NCI-H146 treated with DMSO at 0.1 percent for 48 hours (cell line): ENCODE results near the gene C1orf167.
"Not testable (repeated sequence)": the region's sequence is repeated elsewhere in the genome, so short reads cannot be mapped to it uniquely, and the experiment has no call there.

ENCODE experiments used
- DNase-seq: peaks from one replicate; lab custom pipeline; 2025; ENCODE audit not compliant: unreplicated experiment; lab: John Stamatoyannopoulos, UW

Gene C1orf167

GRCh38 chr1:11799896-11800295, 37.9 kb downstream of the C1orf167 start:
- DNase-seq = no peak

GRCh38 chr1:11800391-11800755, 38.4 kb downstream of the C1orf167 start:
- no peak for DNase-seq

DNA sequence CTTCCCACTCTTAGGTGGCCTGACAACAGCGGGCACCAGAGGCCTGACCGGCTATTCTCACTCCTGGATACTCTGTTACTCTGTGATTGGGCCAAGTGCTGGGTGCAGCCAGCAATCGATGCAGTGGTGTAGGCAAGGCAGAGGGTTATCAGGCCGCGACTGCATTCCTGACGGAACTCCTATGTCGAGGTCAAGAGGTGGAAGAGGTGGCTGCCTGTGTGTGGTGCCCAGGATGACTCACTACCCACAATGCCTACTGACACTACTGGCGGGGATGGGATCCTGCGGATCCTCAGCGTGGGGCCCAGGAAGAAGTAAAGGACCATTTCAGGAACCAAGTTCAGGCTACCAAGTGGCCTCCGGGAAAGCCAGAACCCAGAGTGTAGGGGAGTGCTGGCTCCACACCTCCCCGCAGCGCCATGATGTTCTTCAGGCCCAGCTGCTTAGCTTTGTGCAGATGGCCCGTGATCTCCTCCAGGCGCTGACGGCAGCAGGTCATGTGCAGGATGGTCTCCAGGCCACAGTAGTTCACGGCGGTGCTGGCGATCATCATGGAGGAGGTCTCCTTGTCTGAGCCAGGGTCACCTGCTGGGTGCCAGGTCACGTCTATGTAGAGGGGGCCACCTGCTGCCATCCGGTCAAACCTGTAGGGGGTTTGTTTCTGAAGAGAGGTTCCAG, 38.9 kb downstream of the C1orf167 start:
- DNase-seq = no peak

DNA sequence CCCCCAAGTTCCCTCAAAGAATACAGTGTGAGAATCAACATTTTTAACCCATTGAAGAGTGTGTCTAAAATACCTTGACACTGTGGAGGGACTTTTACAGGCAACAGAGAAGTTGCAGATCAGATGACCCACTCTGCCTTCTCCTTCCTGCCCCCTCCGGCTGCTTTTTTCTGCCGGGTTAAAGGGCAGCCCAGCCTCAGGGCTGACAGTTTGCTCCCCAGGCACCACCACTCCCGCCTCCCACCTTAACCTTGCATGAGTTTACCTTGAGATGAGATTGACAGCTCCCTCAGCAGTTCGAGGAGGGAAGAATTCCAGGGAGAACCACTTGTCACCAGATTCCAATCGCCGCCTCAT, 40.6 kb downstream of the C1orf167 start:
- no peak for DNase-seq

DNA sequence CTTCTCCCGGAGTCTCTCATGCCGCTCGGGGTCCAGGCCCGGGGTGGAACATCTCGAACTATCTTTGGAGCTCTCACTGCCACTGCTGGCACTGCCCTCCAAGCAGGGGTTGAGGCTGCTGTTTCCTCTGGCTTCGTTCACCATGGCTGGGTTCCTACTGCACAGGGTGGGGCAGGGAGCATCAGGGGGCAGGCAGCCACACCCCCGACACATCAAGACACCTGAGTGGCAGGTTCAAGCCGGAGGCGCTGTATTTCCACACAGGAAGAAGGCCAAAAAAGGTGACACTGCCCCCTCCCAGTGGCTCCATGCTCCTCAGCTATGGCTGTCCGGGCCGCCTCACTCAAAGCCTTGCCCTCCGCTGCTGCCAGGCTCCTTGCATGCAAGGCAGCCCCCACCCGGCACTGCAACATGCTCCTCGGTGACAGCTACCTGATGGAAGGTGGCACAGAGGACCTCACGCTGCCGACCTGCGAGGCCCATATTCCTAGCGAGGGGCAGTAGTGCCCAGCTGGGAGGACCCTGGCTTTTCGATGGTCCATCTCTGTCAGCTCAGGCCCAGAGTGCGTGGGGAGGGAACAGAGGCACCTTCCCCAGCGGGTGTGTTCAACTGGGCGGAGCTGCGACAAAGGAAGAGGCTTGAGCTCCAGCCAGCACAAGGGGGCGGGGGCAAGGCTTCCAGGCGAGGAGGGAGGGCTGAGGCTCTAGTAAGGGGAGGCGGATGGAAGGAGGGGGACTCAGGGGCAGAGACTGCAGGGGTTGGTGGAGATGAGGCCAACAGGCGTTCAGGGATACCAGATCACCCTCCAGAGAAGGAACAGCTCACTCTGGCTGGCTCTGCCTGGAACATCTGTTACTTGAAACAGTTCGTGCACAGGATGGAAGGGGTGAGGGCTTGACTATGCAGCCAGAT, 41.2 kb downstream of the C1orf167 start:
- DNase-seq = no peak

DNA sequence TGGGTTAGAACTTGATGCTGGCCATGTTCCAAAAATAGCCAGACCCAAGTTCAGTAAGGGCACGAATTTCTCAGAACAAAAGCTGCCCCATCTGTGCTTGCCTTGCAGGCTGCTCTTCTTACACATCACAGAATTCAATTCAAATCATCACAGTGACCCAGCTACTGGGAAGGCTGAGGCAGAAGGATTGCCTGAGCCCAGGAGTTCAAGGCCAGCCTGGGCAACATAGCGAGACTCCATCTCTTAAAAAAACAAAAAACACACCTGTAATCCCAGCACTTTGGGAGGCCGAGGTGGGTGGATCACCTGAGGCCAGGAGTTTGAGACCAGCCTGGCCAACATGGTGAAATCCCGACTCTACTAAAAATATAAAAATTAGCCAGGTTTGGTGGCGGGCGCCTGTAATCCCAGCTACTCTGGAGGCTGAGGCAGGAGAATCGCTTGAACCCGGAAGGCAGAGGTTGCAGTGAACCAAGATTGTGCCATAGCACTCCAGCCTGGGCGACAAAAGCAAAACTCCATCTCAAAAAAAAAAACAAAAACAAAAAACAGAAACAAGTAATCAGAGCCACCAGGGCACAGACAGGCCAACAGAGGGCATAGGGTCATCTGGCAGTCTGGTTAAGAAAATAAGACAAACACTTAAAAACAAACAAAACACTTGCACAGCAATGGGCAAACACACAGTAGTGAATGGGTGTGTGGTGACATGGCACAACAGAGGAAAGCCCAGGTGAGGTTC, 42.1 kb downstream of the C1orf167 start:
- DNase-seq = not testable (repeated sequence)

- DNase-seq = peak; percentile 8
Measured at GRCh38 chr1:11804666-11805421, 42.9 kb downstream of the C1orf167 start.

- peak; percentile 89 for DNase-seq
Measured at GRCh38 chr1:11805422-11806306, 43.7 kb downstream of the C1orf167 start, which contains the start of the genes CLCN6 and MTHFR. Gene CLCN6 (plus strand): TSS chr1:11806191. CDS start chr1:11806263, 72 bp downstream. Gene MTHFR (minus strand): TSS chr1:11805964. CDS start chr1:11803116, 2,848 bp downstream.

DNA sequence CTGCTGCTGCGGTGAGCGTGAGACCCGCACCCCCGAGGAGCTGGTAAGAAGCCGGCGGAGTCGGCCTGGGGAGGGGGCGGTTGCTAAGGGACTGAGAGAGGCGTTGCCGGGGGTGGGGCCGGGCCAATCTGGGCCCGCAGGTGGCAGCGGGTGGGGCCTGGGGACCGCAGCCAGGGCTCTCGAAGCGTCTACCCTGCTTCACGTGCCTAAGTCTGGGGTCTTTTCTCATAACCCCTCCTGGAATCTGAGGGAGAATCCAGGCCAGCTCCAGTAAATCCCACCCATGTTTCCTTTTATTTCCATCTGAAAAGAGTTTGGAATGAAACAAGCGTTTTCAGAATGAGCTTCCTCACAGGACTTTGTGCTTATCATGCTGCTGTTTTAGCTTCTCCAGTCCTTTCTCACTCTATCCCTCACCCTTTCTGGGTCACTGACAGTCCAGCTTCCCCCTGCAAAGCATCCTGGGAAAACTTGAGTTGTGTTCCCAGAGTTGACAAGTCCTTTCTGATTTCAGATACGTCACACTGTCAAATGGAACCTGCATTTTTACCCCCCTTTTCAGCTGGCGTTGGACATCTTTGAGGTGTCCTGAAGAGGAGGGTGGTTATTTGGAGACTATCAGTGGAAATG, 44.4 kb downstream of the C1orf167 start:
- DNase-seq = no peak

DNA sequence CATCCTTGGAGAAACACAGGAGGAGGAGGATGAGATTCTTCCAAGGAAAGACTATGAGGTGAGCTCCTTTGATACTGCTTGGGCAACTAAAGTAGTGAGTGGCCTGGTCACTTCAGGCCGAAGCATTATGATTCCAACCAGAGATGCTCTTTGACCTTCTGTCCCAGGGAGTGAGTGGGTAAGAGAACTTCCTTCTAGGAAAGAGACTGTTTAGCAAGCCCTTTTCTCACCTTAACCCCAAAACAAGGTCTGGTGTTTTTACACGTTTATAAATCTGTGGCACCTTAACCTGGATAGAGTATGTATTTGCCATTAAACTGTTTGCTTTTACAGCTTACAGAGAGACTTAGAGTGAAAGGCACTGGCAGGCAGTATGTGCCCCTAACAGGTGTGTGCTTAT, 45.1 kb downstream of the C1orf167 start:
- DNase-seq = no peak

- no peak for DNase-seq
Measured at GRCh38 chr1:11813021-11813420, 51.0 kb downstream of the C1orf167 start.

- no peak for DNase-seq
Measured at GRCh38 chr1:11817192-11817591, 55.2 kb downstream of the C1orf167 start.

- no peak for DNase-seq
Measured at GRCh38 chr1:11822091-11822490, 60.1 kb downstream of the C1orf167 start.

- no peak for DNase-seq
Measured at GRCh38 chr1:11823366-11824137, 61.6 kb downstream of the C1orf167 start.

- DNase-seq = no peak
Measured at GRCh38 chr1:11825131-11825530, 63.1 kb downstream of the C1orf167 start.

- no peak for DNase-seq
Measured at GRCh38 chr1:11826946-11827345, 65.0 kb downstream of the C1orf167 start.

GRCh38 chr1:11828511-11828910, 66.5 kb downstream of the C1orf167 start:
- DNase-seq = no peak

- DNase-seq = peak; percentile 66
Measured at GRCh38 chr1:11831945-11832725, 70.1 kb downstream of the C1orf167 start.
